ENCODE data around the gene ZNF367. TPM values are rescaled to one million over a fixed set of nuclear protein-coding genes. Genes with fewer than 3 reads are reported as not detected.

ZNF367 gene
- total RNA-seq, 1 donor: 7.8 TPM

DNA sequence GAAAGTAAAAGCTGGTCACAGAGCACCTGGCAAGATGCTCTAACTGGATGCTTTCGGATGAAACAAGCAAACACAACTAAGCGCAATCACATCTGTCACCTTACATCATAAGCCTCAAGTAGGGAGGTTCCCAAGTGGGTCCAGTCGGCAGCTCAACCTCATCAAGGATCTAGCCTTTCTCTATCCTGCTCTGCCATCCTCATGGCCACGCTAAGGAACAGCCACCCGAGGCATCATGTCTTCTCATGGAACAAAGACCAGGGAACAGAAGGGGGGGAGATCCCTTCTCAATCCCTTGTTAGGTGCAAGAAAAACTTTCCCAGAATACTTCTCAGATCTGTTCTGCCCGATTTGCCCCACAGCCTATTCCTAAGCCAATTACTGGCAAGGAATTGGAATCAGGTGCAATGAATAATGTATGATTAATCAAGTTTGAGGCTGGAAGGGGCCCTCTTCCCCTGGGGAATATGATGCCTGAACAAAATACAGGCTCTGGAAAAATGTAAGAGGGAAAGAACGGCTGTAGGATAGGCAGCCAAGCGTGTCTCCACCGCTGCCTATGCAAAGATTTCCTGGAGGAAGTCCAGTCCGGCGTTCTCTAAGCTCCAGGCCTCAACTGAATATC, 30.5 kb upstream of the ZNF367 start:
- Histone ChIP-seq H3K27me3 (ENCODE audit: insufficient read depth, low read length) (peaks cover 36% of the 10 kb centered on the region), H3K4me3 (ENCODE audit: low read length) (no peak overlapping the region), H3K4me1 (ENCODE audit: insufficient read depth, low read length) (peaks cover 18% of the 10 kb centered on the region), H3K9me3 (ENCODE audit: low read depth, low read length) (no peaks in the 10 kb centered on the region)

DNA sequence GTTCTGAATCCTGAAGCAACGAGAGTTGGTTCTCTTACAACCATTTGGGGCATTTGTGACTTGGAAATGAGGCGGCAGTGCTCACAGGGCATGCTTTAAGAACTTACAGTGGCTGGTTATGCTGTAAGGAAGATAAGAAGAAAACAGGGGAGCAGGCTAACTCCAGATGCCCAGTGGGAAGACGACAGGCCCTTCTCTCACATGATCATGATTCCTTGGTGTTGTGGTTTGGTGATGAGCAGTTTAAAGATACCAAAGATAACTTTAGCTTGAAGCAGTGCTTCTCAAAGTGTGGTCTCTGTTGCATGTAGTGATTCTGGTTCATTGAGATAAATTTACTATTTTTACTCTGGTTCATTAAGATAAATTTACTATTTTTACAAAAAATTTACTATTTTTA, 29.2 kb upstream of the ZNF367 start:
- peaks cover 18% of the 10 kb centered on the region for H3K4me1 ChIP-seq (ENCODE audit: insufficient read depth, low read length)
- H3K27me3 ChIP-seq (ENCODE audit: insufficient read depth, low read length): peaks cover 32% of the 10 kb centered on the region
- H3K4me3 ChIP-seq (ENCODE audit: low read length): no peak overlapping the region
- no peaks in the 10 kb centered on the region for H3K9me3 ChIP-seq (ENCODE audit: low read depth, low read length)

DNA sequence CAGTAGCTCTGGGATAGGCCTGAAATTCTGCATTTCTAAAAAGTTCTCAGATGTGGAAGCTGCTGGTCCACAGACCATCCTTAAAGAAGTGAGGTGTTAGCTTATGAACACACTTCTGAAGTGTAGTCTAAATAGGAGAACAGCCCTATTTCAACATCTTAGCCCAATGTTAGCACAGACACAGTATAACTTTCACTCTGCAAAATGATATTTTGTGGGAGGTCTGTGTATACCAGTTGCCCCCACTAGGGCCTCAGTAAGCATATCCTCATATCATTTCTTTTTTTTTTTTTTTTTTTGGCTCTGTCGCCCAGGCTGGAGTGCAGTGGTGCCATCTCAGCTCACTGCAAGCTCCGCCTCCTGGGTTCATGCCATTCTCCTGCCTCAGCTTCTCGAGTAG, 24.3 kb upstream of the ZNF367 start:
- Histone ChIP-seq H3K27me3 (ENCODE audit: insufficient read depth, low read length) (peaks cover 3% of the 10 kb centered on the region), H3K9me3 (ENCODE audit: low read depth, low read length) (no peaks in the 10 kb centered on the region), H3K4me3 (ENCODE audit: low read length) (no peak overlapping the region), H3K4me1 (ENCODE audit: insufficient read depth, low read length) (no peaks in the 10 kb centered on the region)

DNA sequence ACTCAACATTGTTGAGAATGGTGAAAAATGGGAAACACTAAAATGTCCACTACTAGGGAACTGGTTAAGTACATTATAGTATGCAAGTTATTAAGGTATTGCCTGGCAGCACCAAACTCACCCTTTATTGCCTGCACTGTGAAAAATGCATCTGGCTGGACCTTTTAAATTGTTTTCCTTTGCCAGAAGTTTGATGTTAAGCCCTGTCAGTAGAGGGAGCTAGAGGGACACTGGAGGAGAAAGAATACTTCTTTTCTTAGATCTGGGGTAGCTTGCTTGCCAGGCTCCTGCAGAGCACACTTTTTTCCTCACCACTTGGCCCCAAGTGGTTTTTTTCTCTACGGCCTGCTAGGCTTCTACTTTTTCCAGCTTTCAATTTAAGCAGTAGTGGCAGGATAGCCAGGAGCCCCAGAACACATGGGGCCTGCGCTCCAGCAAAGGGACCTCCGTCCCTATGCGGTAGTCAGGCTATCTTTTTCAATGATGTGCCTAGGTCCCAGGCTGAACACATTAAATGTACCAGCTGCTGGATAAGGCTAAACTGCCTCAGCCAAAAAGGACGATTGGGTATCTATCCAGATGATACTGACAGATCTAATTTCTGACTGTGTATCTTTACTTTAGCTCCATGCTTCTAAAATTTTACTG, 23.8 kb upstream of the ZNF367 start:
- H3K4me1 ChIP-seq (ENCODE audit: insufficient read depth, low read length): no peaks in the 10 kb centered on the region
- no peak overlapping the region for H3K4me3 ChIP-seq (ENCODE audit: low read length)
- H3K9me3 ChIP-seq (ENCODE audit: low read depth, low read length): no peaks in the 10 kb centered on the region
- H3K27me3 ChIP-seq (ENCODE audit: insufficient read depth, low read length): no peaks in the 10 kb centered on the region

DNA sequence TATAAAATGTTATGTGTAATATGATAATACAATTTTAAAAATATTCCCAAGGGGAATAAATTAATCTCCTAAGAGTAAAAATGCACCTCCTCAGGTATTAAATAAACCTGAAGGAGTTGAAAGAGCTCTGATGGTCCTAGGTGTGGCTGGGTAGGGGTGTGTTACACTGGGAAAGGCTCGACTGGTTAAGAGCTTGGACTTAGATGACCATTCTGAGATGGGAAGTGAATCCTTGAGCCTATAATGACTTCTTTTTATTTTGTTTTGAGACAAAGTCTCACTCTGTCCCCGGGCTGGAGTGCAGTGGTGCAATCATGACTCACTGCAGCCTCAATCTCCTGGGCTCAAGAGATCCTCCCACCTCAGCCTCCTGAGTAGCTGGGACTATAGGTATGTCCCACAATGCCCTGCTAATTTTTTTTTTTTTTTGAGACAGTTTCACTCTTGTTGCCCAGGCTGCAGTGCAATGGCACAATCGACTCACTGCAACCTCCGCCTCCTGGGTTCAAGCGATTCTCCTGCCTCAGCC, 22.6 kb upstream of the ZNF367 start:
- Histone ChIP-seq H3K4me3 (ENCODE audit: low read length) (no peak overlapping the region), H3K27me3 (ENCODE audit: insufficient read depth, low read length) (no peaks in the 10 kb centered on the region), H3K4me1 (ENCODE audit: insufficient read depth, low read length) (no peaks in the 10 kb centered on the region), H3K9me3 (ENCODE audit: low read depth, low read length) (no peaks in the 10 kb centered on the region)

DNA sequence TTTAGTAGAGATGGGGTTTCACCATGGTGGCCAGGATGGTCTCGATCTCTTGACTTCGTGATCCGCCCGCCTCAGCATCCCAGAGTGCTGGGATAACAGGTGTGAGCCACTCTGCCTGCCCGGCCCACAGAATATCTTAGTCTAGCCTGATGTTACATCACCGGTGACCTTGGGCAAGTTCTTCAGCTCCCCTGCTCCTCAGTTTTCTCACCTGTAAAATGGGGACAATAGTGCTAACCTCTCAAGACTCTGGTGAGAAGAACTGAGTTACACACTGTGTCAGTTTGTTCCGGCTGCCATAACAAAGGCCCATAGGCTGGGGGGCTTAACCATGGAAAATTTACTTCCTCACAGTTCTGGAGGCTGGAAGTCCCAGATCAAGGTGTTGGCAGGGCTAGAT, 19.3 kb upstream of the ZNF367 start:
- no peak overlapping the region for H3K4me3 ChIP-seq (ENCODE audit: low read length)
- no peaks in the 10 kb centered on the region for H3K4me1 ChIP-seq (ENCODE audit: insufficient read depth, low read length)
- H3K9me3 ChIP-seq (ENCODE audit: low read depth, low read length): no peaks in the 10 kb centered on the region
- no peaks in the 10 kb centered on the region for H3K27me3 ChIP-seq (ENCODE audit: insufficient read depth, low read length)

DNA sequence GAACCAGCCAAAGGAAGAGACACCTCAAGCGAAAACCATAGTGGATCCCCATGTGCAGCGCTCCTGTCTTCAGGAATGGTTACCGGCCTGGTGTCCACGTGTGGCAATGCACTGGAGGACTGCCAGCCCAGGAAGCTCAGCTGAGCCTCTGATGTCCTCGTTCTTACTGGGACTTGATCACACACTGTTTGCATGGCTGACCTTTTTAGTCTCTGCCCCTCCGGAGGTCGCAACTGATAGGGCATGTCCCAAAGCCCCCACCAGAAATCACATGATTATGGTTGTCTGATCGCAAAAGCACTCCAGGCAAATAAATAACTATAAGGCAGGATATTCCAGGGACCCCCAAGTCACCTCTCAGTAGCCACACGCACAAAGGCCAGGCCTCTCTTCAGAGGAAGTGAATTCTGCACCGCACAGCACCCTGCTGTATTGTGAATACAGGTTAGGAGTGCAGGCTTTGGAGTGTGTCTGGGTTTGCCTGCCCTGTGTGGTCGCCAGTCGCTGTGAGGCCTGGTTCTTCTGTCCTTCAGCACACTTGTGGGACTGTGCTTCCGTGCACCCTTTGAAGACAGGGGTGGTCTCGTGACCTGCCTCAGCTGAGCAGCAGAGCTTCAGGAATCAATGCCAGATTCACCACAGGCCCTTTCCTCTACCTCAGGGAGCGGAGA, 18.4 kb upstream of the ZNF367 start:
- H3K4me1 ChIP-seq (ENCODE audit: insufficient read depth, low read length): no peaks in the 10 kb centered on the region
- no peak overlapping the region for H3K4me3 ChIP-seq (ENCODE audit: low read length)
- no peaks in the 10 kb centered on the region for H3K9me3 ChIP-seq (ENCODE audit: low read depth, low read length)
- H3K27me3 ChIP-seq (ENCODE audit: insufficient read depth, low read length): no peaks in the 10 kb centered on the region

DNA sequence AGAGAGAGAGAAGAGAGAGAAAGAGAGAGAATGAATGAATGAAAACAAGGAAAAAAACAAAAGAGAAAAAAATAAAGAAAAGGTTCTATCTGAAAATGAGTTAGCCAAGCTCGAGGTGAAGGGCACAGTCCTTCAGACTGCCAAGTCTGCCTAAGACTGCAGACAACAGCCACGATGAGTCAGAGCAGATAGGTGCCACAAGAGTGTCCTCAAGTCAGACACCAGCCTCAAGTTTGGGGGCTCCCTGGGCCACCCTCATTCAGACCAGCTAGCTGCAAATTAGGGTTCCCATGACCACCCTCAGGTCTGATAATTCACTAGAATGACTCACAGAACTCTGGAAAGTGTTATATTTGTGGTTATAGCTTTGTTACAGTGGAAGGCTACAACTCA, 17.9 kb upstream of the ZNF367 start:
- H3K27me3 ChIP-seq (ENCODE audit: insufficient read depth, low read length): no peaks in the 10 kb centered on the region
- no peaks in the 10 kb centered on the region for H3K9me3 ChIP-seq (ENCODE audit: low read depth, low read length)
- no peaks in the 10 kb centered on the region for H3K4me1 ChIP-seq (ENCODE audit: insufficient read depth, low read length)
- H3K4me3 ChIP-seq (ENCODE audit: low read length): no peak overlapping the region

DNA sequence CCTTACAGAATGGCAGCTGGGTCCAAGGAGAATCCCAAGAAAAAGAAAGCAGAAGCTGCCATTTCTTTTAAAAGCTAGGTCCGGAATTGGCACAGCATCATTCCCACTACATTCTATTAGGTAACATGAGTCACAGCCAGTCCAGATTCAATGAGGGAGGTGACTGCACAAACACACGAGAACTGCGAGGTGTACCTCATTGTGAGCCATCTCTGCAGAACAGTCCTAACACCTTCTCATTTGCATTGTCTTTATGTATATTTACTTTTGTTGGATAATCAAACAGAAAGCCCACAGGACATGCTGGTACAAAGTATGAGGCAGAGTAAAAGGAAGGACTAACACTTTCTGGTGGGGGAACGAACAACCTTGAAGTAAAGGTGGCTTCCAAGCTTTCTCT, 17.2 kb upstream of the ZNF367 start:
- Histone ChIP-seq H3K4me1 (ENCODE audit: insufficient read depth, low read length) (no peaks in the 10 kb centered on the region), H3K27me3 (ENCODE audit: insufficient read depth, low read length) (no peaks in the 10 kb centered on the region), H3K9me3 (ENCODE audit: low read depth, low read length) (no peaks in the 10 kb centered on the region), H3K4me3 (ENCODE audit: low read length) (no peak overlapping the region)

DNA sequence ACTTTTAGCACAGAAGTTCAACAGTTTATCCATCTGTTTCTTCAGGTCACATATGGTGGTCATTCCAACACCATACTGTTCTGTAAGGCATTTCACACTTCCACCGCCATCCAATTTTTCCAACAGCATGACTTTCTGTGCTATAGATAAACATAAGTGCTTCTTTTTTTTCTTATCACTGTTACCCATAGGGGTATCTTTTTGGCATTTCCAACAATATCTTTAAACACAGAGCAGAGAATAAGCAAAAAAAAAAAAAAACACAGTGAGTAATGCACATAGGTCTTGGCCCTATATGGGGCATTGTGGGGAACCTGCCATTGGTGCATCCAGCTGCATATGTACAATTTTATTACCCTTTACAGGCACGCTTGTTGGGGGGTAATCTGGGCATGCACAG, 12.2 kb upstream of the ZNF367 start:
- Histone ChIP-seq H3K4me3 (ENCODE audit: low read length) (no peak overlapping the region), H3K27me3 (ENCODE audit: insufficient read depth, low read length) (no peaks in the 10 kb centered on the region), H3K4me1 (ENCODE audit: insufficient read depth, low read length) (no peaks in the 10 kb centered on the region), H3K9me3 (ENCODE audit: low read depth, low read length) (no peaks in the 10 kb centered on the region)

DNA sequence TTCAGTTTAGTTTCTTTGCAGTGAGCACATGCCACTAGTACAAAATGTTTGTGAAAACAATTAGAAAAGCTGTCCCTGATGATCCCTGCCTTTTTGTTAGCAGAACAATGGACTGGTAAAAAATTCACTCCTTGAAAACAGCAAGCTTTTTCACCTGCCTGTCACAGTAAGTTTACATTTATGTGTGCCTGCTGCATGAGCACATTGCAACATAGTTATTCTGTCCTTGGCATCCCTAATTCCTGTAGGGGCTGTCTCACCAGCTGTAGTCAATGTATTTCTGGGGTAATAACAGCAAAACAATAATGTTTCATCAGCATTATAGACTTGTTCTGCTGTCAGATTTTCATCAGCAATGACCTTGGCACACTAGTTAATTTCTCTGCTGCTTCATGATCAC, 11.6 kb upstream of the ZNF367 start:
- no peaks in the 10 kb centered on the region for H3K9me3 ChIP-seq (ENCODE audit: low read depth, low read length)
- H3K4me1 ChIP-seq (ENCODE audit: insufficient read depth, low read length): no peaks in the 10 kb centered on the region
- no peaks in the 10 kb centered on the region for H3K27me3 ChIP-seq (ENCODE audit: insufficient read depth, low read length)
- no peak overlapping the region for H3K4me3 ChIP-seq (ENCODE audit: low read length)

DNA sequence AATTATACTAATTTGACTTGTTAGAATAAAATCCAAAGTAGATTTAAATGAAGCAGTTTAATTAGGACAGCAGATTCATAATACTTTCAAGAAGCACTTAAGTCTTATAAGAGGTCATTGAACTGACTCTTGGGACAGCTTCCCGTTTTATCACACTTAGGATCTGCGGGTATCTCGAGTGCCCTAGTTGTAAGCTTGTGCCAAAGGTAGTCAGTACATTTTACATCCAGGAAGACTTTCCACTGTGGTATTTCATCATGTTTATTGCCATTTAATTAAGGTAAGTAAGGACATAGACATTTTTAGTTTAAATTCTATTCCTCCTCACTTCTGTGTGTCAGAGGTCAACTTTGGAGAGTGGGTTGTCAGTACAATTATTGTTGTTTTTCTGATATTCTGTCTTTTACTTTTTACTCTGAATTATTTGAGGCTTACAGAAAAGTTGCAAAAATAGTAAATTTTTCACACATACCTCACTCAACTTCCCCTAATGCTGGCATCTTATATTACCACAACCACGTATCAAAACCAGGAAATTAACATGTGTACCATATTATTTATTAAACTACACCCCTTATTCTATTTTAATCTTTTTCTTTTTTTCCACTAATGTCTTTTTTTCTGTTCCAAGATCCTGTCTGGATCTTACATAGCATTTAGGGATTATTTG, 7.5 kb upstream of the ZNF367 start:
- Histone ChIP-seq H3K4me1 (ENCODE audit: insufficient read depth, low read length) (peaks cover 7% of the 10 kb centered on the region), H3K4me3 (ENCODE audit: low read length) (no peak overlapping the region), H3K27me3 (ENCODE audit: insufficient read depth, low read length) (no peaks in the 10 kb centered on the region), H3K9me3 (ENCODE audit: low read depth, low read length) (no peaks in the 10 kb centered on the region)

DNA sequence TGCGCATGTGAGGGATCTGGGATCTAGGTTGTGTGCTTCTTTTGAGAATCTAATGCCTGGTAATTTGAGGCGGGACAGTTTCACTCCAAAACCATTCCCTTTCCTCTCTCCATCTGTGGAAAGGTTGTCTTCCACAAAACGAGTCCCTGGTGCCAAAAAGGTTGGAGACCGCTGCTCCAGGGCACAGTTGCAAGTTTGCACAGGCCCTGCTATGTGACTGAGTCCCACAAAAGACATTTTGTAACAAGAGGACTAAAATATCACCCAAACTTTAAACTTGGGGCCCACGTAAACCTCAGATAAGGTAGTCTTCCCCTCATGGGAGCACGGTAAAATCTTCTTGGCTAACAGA, 5.8 kb upstream of the ZNF367 start:
- peaks cover 18% of the 10 kb centered on the region for H3K4me1 ChIP-seq (ENCODE audit: insufficient read depth, low read length)
- no peaks in the 10 kb centered on the region for H3K27me3 ChIP-seq (ENCODE audit: insufficient read depth, low read length)
- no peak overlapping the region for H3K4me3 ChIP-seq (ENCODE audit: low read length)
- H3K9me3 ChIP-seq (ENCODE audit: low read depth, low read length): no peaks in the 10 kb centered on the region

DNA sequence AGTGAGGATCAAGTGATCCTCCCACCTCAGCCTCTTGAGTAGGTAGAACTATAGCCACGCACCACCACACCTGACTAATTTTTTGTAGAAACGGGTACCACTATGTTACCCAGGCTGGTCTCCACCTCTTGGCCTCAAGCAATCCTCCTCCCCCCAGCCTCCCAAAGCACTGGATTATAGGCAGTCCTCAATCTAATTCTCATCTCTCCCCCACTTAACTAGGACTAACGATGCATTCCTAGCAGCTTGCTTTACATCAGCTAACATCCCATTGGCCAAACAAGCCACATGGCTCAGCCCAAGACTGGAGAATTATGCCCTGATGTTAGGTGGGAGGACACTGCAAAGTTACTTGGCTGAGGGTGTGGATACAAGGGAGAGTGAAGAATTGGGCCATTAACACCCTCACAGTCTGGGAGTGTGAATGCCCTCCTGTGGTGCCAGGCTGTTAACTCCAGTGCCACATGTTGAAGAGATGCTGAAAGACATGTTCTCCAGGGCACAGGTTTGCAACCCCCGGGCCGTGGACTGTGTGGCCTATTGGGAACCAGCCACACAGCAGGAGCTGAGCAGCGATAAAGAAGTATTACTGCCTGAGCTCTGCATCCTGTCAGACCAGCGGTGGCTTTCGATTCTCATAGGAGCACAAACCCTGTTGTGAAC, 5.3 kb upstream of the ZNF367 start:
- Histone ChIP-seq H3K27me3 (ENCODE audit: insufficient read depth, low read length) (no peaks in the 10 kb centered on the region), H3K4me3 (ENCODE audit: low read length) (no peak overlapping the region), H3K9me3 (ENCODE audit: low read depth, low read length) (no peaks in the 10 kb centered on the region), H3K4me1 (ENCODE audit: insufficient read depth, low read length) (peaks cover 18% of the 10 kb centered on the region)

Data from mononuclear cell (primary cell).